IMR-90 (cell line): Measurements from ENCODE around the gene SV2B. TPM values are rescaled to one million over a fixed set of nuclear protein-coding genes. Genes with fewer than 3 reads are reported as not detected.

Experiments used
- ATAC-seq: fragments of 200-7000 bp; cut with Tn5 transposase; 2 replicates; pipeline ENCODE4 v1.9.1; 2020; ENCODE audit warnings: low read depth, mild to moderate bottlenecking, moderate library complexity
- BruUV-seq: library from RNA; stranded (reverse); fragments of 400-500 nt; replicated peaks from 2 replicates; lab custom pipeline; 2021; lab: Mats Ljungman, UMichigan
- CTCF ChIA-PET: fragments of 300-600 bp; formaldehyde crosslinking; extraction: SDS; loops from one replicate; lab custom pipeline; 2021; ENCODE audit warnings: antibody characterized with exemption; lab: Yijun Ruan, JAX
- POLR2A ChIA-PET: fragments of 300-600 bp; sonication (Branson Sonifier 250); formaldehyde crosslinking; loops from one replicate; lab custom pipeline; 2022; ENCODE audit warnings: antibody characterized with exemption; ENCODE audit not compliant: unreplicated experiment; lab: Charles Lee
- DNase-seq: peaks from one replicate; pipeline ENCODE4 v3.0.0; 2013
- H2AFZ ChIP-seq: replicated peaks from 2 replicates; pipeline ENCODE3; 2013; ENCODE audit warnings: low read length, mild to moderate bottlenecking; ENCODE audit not compliant: poor library complexity
- H2AK5ac ChIP-seq: 2 replicates; pipeline ENCODE4 v1.6.1; 2013; ENCODE audit warnings: low read depth, low read length, inconsistent platforms
- H2AK9ac ChIP-seq: replicated peaks from 2 replicates; pipeline ENCODE3; 2013; ENCODE audit warnings: mild to moderate bottlenecking, low read depth, low read length, moderate library complexity; ENCODE audit not compliant: poor library complexity
- H2BK120ac ChIP-seq: 2 replicates; pipeline ENCODE4 v1.6.1; 2013; ENCODE audit warnings: low read depth, low read length, inconsistent platforms
- H2BK15ac ChIP-seq: 3 replicates; pipeline ENCODE4 v1.6.1; 2013; ENCODE audit warnings: low read depth, low read length, inconsistent platforms
- H2BK20ac ChIP-seq: 2 replicates; pipeline ENCODE4 v1.6.1; 2013; ENCODE audit warnings: low read depth, mild to moderate bottlenecking, inconsistent platforms, low read length, moderate library complexity
- H2BK5ac ChIP-seq: 2 replicates; pipeline ENCODE4 v1.6.1; 2013; ENCODE audit warnings: mild to moderate bottlenecking, low read depth, low read length, inconsistent platforms; ENCODE audit not compliant: poor library complexity, severe bottlenecking
- H3K14ac ChIP-seq: replicated peaks from 2 replicates; pipeline ENCODE4 v1.6.1; 2013; ENCODE audit warnings: low read depth, low read length, inconsistent platforms
- H3K18ac ChIP-seq: 2 replicates; pipeline ENCODE4 v1.6.1; 2013; ENCODE audit warnings: low read depth, low read length, control low read depth
- H3K23ac ChIP-seq: 2 replicates; pipeline ENCODE4 v1.6.1; 2013; ENCODE audit warnings: low read depth, low read length, inconsistent platforms
- H3K27ac ChIP-seq: 2 replicates; pipeline ENCODE4 v1.5.1; 2013; ENCODE audit warnings: mild to moderate bottlenecking, control low read depth, low read length; ENCODE audit not compliant: insufficient read depth
- H3K27me3 ChIP-seq: 2 replicates; pipeline ENCODE4 v1.6.1; 2013; ENCODE audit warnings: low read length; ENCODE audit not compliant: control insufficient read depth, insufficient read depth
- H3K36me3 ChIP-seq: 2 replicates; pipeline ENCODE4 v1.6.1; 2013; ENCODE audit warnings: low read length, mixed read lengths; ENCODE audit not compliant: control insufficient read depth, insufficient read depth
- H3K4ac ChIP-seq: 2 replicates; pipeline ENCODE4 v1.6.1; 2013; ENCODE audit warnings: low read depth, low read length, inconsistent platforms
- H3K4me1 ChIP-seq: 2 replicates; pipeline ENCODE4 v1.6.1; 2013; ENCODE audit warnings: low read length, mixed read lengths; ENCODE audit not compliant: control insufficient read depth, insufficient read depth
- H3K4me2 ChIP-seq: 2 replicates; pipeline ENCODE4 v1.6.1; 2013; ENCODE audit warnings: low read depth, mild to moderate bottlenecking, control low read depth, low read length, moderate library complexity
- H3K4me3 ChIP-seq: 2 replicates; pipeline ENCODE4 v1.5.1; 2013; ENCODE audit warnings: low read depth, mild to moderate bottlenecking, control low read depth, low read length, moderate library complexity; ENCODE audit not compliant: insufficient read depth
- H3K56ac ChIP-seq: 2 replicates; pipeline ENCODE4 v1.6.1; 2013; ENCODE audit warnings: low read length, inconsistent platforms; ENCODE audit not compliant: insufficient read depth; ENCODE audit errors: extremely low read depth
- H3K79me1 ChIP-seq, 2 experiments: 2 replicates each; pipeline ENCODE4 v1.6.1; 2013; ENCODE audit warnings: low read length in 2 of 2, inconsistent platforms in 1 of 2, low read depth in 1 of 2
- H3K9ac ChIP-seq: 2 replicates; pipeline ENCODE4 v1.6.1; 2013; ENCODE audit warnings: low read depth, low read length, control low read depth
- H3K9me1 ChIP-seq: 2 replicates; pipeline ENCODE4 v1.6.1; 2013; ENCODE audit warnings: low read length, inconsistent platforms; ENCODE audit not compliant: insufficient read depth
- H3K9me3 ChIP-seq: 2 replicates; pipeline ENCODE4 v1.6.1; 2013; ENCODE audit warnings: low read length; ENCODE audit not compliant: control insufficient read depth, insufficient read depth
- H4K20me1 ChIP-seq: 2 replicates; pipeline ENCODE4 v1.6.1; 2013; ENCODE audit warnings: low read length, inconsistent platforms; ENCODE audit not compliant: insufficient read depth
- H4K5ac ChIP-seq: 2 replicates; pipeline ENCODE4 v1.6.1; 2013; ENCODE audit warnings: mild to moderate bottlenecking, low read depth, low read length, control low read depth
- H4K8ac ChIP-seq, 2 experiments: 2 replicates each; pipeline ENCODE4 v1.6.1; 2013; ENCODE audit warnings: low read depth in 2 of 2, low read length in 2 of 2, control low read depth in 1 of 2, inconsistent platforms in 1 of 2
- H4K91ac ChIP-seq: 2 replicates; pipeline ENCODE4 v1.6.1; 2013; ENCODE audit warnings: low read depth, low read length, inconsistent platforms; ENCODE audit not compliant: insufficient read depth
- BHLHE40 ChIP-seq: fragments of 150-350 bp; IDR thresholded peaks from 2 replicates; pipeline ENCODE4 v1.6.1; 2016; ENCODE audit warnings: mild to moderate bottlenecking, low read depth, low read length
- CEBPB ChIP-seq: IDR thresholded peaks from 2 replicates; pipeline ENCODE4 v1.6.1; 2012; ENCODE audit warnings: low read depth, low read length, improper control_type of control experiment
- FOS ChIP-seq: fragments of 150-350 bp; IDR thresholded peaks from 2 replicates; pipeline ENCODE4 v1.6.1; 2016; ENCODE audit warnings: low read depth, low read length
- MAZ ChIP-seq: IDR thresholded peaks from 2 replicates; pipeline ENCODE4 v1.6.1; 2012; ENCODE audit warnings: low read depth, mild to moderate bottlenecking, low read length, improper control_type of control experiment, moderate library complexity, borderline replicate concordance
- POLR2A ChIP-seq: IDR thresholded peaks from 2 replicates; pipeline ENCODE4 v1.6.1; 2012; ENCODE audit warnings: mild to moderate bottlenecking, low read depth, low read length
- RAD21 ChIP-seq: IDR thresholded peaks from 2 replicates; pipeline ENCODE4 v1.6.1; 2012; ENCODE audit warnings: low read length, improper control_type of control experiment
- RCOR1 ChIP-seq: IDR thresholded peaks from 2 replicates; pipeline ENCODE4 v1.6.1; 2012; ENCODE audit warnings: mild to moderate bottlenecking, low read length, improper control_type of control experiment; ENCODE audit not compliant: insufficient replicate concordance
- RFX5 ChIP-seq: IDR thresholded peaks from 2 replicates; pipeline ENCODE4 v1.8.0; 2012; ENCODE audit warnings: low read depth, mild to moderate bottlenecking, low read length, moderate library complexity
- SMC3 ChIP-seq: fragments of 150-350 bp; IDR thresholded peaks from 2 replicates; pipeline ENCODE4 v1.6.1; 2016; ENCODE audit warnings: low read depth, mild to moderate bottlenecking, antibody characterized with exemption, low read length, moderate library complexity
- whole genome bisulfite sequencing, 2 experiments: methylation state at CpG; one replicate each; pipeline versions ENCODE4 v1.1.5 to v1.1.7; 2013; ENCODE audit warnings: missing lambda C conversion rate in 2 of 2; ENCODE audit not compliant: insufficient read length in 1 of 2; ENCODE audit errors: extremely low coverage in 2 of 2; 5-methylcytosine and 5-hydroxymethylcytosine counted together
- dilution Hi-C: fragments of 300-500 bp; cut with HindIII; formaldehyde crosslinking; loops from one replicate; pipeline ENCODE4 v1.14.3; 2018; ENCODE audit warnings: low sequenced_read_pairs; ENCODE audit not compliant: unreplicated experiment
- in situ Hi-C: fragments of 300-500 bp; cut with MboI; formaldehyde crosslinking; loops from 3 replicates; pipeline ENCODE4 v1.14.3; 2019; ENCODE audit warnings: low sequenced_read_pairs, inconsistent platforms, mixed read lengths
- intact Hi-C: fragments of 100-400 bp; cut with micrococcal nuclease; formaldehyde crosslinking; loops from 2 replicates; pipeline ENCODE4 v1.10.0; 2022
- polyA plus RNA-seq, 3 experiments: library from polyadenylated mRNA; depleted of rRNA; stranded (reverse); fragments of >200 nt; gene quantifications; 2 replicates each; pipeline ENCODE4 v1.2.3, GENCODE V29; 2012; ENCODE audit warnings: low replicate concordance in 1 of 3
- total RNA-seq: library from RNA; depleted of rRNA; stranded (reverse); fragments of >200 nt; gene quantifications from 2 replicates; pipeline ENCODE4 v1.2.3, GENCODE V29; 2012
- TF ChIP-seq, protein P1 (sequence below): fragments of 150-350 bp; IDR thresholded peaks from 2 replicates; pipeline ENCODE4 v1.6.1; 2017; ENCODE audit warnings: mild to moderate bottlenecking, antibody characterized with exemption, low read length, low read depth

SV2B gene
- total and polyA plus RNA-seq, 2 of the 4 experiments (the other 2 are of a cell fraction): not detected

- no peak overlapping the region for H2BK120ac ChIP-seq
- BruUV-seq: no TSS peak
- ATAC-seq (no peak), DNase-seq (no peak)
- H3K14ac ChIP-seq: no peak overlapping the region
- H3K4me2 ChIP-seq: no peak overlapping the region
- H4K91ac ChIP-seq: no peak overlapping the region
- no peak overlapping the region for H3K23ac ChIP-seq
- H3K79me1 ChIP-seq: no peaks in the 10 kb centered on the region
- no peaks in the 10 kb centered on the region for H4K20me1 ChIP-seq
- H4K5ac ChIP-seq: no peak overlapping the region
- no peak overlapping the region for H3K56ac ChIP-seq
- intact Hi-C loops: no loop called here
- H2BK5ac ChIP-seq: no peak overlapping the region
- no peak overlapping the region for H3K27ac ChIP-seq
- no peak for TF ChIP-seq SMC3
- no peak for TF ChIP-seq CEBPB
- TF ChIP-seq RFX5: no peak
- TF ChIP-seq MAZ: no peak
- TF ChIP-seq, protein P1, sequence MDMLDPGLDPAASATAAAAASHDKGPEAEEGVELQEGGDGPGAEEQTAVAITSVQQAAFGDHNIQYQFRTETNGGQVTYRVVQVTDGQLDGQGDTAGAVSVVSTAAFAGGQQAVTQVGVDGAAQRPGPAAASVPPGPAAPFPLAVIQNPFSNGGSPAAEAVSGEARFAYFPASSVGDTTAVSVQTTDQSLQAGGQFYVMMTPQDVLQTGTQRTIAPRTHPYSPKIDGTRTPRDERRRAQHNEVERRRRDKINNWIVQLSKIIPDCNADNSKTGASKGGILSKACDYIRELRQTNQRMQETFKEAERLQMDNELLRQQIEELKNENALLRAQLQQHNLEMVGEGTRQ: no peak
- no peak for TF ChIP-seq RCOR1
- TF ChIP-seq BHLHE40: no peak
- no peak for TF ChIP-seq POLR2A
- TF ChIP-seq FOS: no peak
- TF ChIP-seq RAD21: no peak
- no peak overlapping the region for H3K4ac ChIP-seq
- H3K4me3 ChIP-seq: no peak overlapping the region
- H3K9me1 ChIP-seq: no peaks in the 10 kb centered on the region
- POLR2A ChIA-PET: no interaction called here
- no peaks in the 10 kb centered on the region for H3K27me3 ChIP-seq
- no peak overlapping the region for H2BK20ac ChIP-seq
- no peak overlapping the region for H2AFZ ChIP-seq
- no peaks in the 10 kb centered on the region for H3K4me1 ChIP-seq
- no peaks in the 10 kb centered on the region for H3K9me3 ChIP-seq
- in situ Hi-C loops: no loop called here
- no peak overlapping the region for H2AK5ac ChIP-seq
- H3K18ac ChIP-seq: no peak overlapping the region
- no peak overlapping the region for H4K8ac ChIP-seq
- CTCF ChIA-PET: no interaction called here
- WGBS, 2 experiments: 29% methylated on average over 2 of the region's 7 CpGs; no CpG with 5 or more reads in 1 of the 2 experiments
- no peak overlapping the region for H3K9ac ChIP-seq
- no peak overlapping the region for H2BK15ac ChIP-seq
- dilution Hi-C loops: no loop called here
- no peak overlapping the region for H2AK9ac ChIP-seq
- no peaks in the 10 kb centered on the region for H3K36me3 ChIP-seq
Measured at GRCh38 chr15:91158415-91159394, 58.6 kb downstream of the SV2B start.
